Stomach (tissue), 9 donors: ENCODE measurements around the gene BCR. TPM values are rescaled to one million over a fixed set of nuclear protein-coding genes. Genes with fewer than 3 reads are reported as not detected.

Experiments
- DNase-seq, 2 donors: peaks; one replicate each; pipeline versions ENCODE4 v3.0.0 to v3.0.0-alpha.2; 2013 to 2019
- H3K27ac ChIP-seq, 5 donors: fragments of 200-600 bp in 4 of 5; sonication (generic) in 4 of 5; one replicate each; pipeline ENCODE4 v1.5.1; 2013 to 2019; ENCODE audit warnings: mild to moderate bottlenecking in 1 of 5, moderate library complexity in 1 of 5
- H3K27me3 ChIP-seq, 3 donors: fragments of 200-600 bp; sonication (generic); one replicate each; pipeline ENCODE4 v1.5.1; 2017 to 2019; ENCODE audit warnings: mixed run types in 1 of 3
- H3K36me3 ChIP-seq, 4 donors: fragments of 200-600 bp; sonication (generic); 1 replicate in 3 of 4; 2 replicates in 1 of 4; pipeline ENCODE4 v1.5.1; 2016 to 2019
- H3K4me1 ChIP-seq, 4 donors: fragments of 200-600 bp; sonication (generic); one replicate each; pipeline ENCODE4 v1.5.1; 2016 to 2019
- H3K4me3 ChIP-seq, 4 donors: fragments of 200-600 bp; sonication (generic) in 3 of 4; one replicate each; pipeline ENCODE4 v1.5.1; 2016 to 2019; ENCODE audit warnings: mild to moderate bottlenecking in 1 of 4
- H3K9me3 ChIP-seq, 4 donors: fragments of 200-600 bp; sonication (generic); one replicate each; pipeline ENCODE4 v1.5.1; 2016 to 2019
- EP300 ChIP-seq: sonication (generic); formaldehyde crosslinking; IDR thresholded peaks from one replicate; pipeline ENCODE4 v1.6.1; 2017; ENCODE audit warnings: antibody characterized with exemption
- POLR2A ChIP-seq, 4 donors: fragments of 450-650 bp; IDR thresholded peaks; one replicate each; pipeline ENCODE4 v1.6.1; 2016; ENCODE audit warnings: antibody characterized with exemption in 4 of 4, control low read depth in 2 of 4, mild to moderate bottlenecking in 1 of 4, moderate library complexity in 1 of 4
- POLR2AphosphoS5 ChIP-seq, 3 donors: sonication (generic); formaldehyde crosslinking; IDR thresholded peaks; one replicate each; pipeline ENCODE4 v1.6.1; 2016; ENCODE audit warnings: antibody characterized with exemption in 3 of 3
- whole genome bisulfite sequencing, 5 donors: extraction: QIAGEN DNeasy Blood & Tissue Kit in 3 of 5; methylation state at CpG; one replicate each; pipeline versions ENCODE4 v1.1.5 to v1.1.7; 2013 to 2018; 5-methylcytosine and 5-hydroxymethylcytosine counted together
- intact Hi-C: fragments of 100-400 bp; cut with DNase I; formaldehyde crosslinking; loops from one replicate; pipeline ENCODE4 v1.15.1; 2023; ENCODE audit warnings: low total_unique reads
- polyA plus RNA-seq, 3 donors: library from polyadenylated mRNA; stranded (reverse); fragments of 200-250 nt; gene quantifications; one replicate each; pipeline ENCODE4 v1.2.3, GENCODE V29; 2013
- total RNA-seq, 5 donors: library from RNA; depleted of rRNA; stranded (reverse); fragments of >200 nt; gene quantifications; one replicate each; pipeline versions ENCODE4 v1.1.0 to v1.2.3, GENCODE V29; 2014 to 2016
- TF ChIP-seq, protein P1 (sequence below), 7 experiments: fragments of 450-650 bp in 4 of 7; fragments of 200-600 bp in 3 of 7; sonication (generic) in 3 of 7; IDR thresholded peaks; one replicate each; pipeline ENCODE4 v1.5.1; 2016 to 2019; ENCODE audit warnings: antibody characterized with exemption in 7 of 7, control low read depth in 2 of 7, mild to moderate bottlenecking in 1 of 7
- donor health status: healthy with polysubstance abuse.
- donor health status: Bipolar disorder and iron deficiency.
- donor health status: healthy.

Gene BCR
- total and polyA plus RNA-seq, 8 donors: 10.4 to 80.1 (median 19.6) TPM

DNA sequence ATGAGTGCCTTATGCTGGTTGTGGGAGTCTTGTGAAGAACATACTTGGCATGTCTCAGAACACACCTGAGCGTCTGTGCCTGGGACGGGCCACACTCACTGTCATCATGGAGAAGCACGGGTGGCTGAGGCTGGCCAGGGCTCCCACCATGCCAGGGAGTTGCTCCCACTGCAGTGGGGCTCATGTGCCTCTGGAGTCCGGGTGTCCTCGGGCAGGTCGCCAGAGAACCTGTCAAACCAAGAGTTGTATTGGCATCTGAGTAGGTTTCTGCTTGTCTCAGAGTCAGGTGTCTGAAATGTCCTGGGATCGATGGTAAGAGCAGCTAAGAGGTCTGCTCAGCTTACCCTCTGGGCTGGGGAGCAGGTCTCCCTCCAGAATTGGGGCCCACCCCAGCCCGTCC lies 92.1 kb downstream of the BCR start:
- Histone ChIP-seq H3K36me3 (peaks cover 42 to 99% (median 96%) of the 10 kb centered on the region in 4 donors), H3K4me1 (peaks cover 0 to 14% (median 1%) of the 10 kb centered on the region in 4 donors), H3K4me3 (no peak overlapping the region), H3K9me3 (no peaks in the 10 kb centered on the region), H3K27me3 (no peaks in the 10 kb centered on the region), H3K27ac (no peak overlapping the region)
- no peak for TF ChIP-seq EP300
- TF ChIP-seq, protein P1, sequence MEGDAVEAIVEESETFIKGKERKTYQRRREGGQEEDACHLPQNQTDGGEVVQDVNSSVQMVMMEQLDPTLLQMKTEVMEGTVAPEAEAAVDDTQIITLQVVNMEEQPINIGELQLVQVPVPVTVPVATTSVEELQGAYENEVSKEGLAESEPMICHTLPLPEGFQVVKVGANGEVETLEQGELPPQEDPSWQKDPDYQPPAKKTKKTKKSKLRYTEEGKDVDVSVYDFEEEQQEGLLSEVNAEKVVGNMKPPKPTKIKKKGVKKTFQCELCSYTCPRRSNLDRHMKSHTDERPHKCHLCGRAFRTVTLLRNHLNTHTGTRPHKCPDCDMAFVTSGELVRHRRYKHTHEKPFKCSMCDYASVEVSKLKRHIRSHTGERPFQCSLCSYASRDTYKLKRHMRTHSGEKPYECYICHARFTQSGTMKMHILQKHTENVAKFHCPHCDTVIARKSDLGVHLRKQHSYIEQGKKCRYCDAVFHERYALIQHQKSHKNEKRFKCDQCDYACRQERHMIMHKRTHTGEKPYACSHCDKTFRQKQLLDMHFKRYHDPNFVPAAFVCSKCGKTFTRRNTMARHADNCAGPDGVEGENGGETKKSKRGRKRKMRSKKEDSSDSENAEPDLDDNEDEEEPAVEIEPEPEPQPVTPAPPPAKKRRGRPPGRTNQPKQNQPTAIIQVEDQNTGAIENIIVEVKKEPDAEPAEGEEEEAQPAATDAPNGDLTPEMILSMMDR (IDR thresholded peaks at IDR 0.05): no peak
- TF ChIP-seq POLR2AphosphoS5 (IDR thresholded peaks at IDR 0.05): no peak
- 85 to 93% (median 86%) methylated on average over 6 to 8 of the region's 8 CpGs for WGBS, 5 donors
- intact Hi-C loops: no loop called here
- DNase-seq: no peak

DNA sequence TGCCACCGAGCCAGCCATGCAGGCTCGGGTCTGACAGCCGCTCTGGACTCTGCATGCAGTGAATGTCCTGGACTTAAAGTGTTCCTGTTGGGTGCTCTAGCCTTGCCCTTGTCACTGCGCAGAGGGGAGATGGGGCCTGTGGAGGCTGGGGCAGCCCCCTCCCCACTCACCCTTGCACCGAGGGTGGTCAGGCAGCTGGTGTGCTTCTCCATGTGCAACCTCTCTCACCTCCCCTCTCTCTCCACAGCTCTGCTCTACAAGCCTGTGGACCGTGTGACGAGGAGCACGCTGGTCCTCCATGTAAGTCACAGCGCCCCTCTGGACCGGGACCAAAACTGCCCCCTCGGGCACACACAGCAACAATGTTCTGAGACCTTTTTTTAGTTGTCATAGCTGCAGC lies 92.5 kb downstream of the BCR start:
- 86 to 94% (median 93%) methylated on average over 7 to 11 of the region's 11 CpGs for WGBS, 5 donors
- no peaks in the 10 kb centered on the region for H3K27me3 ChIP-seq
- no peak overlapping the region for H3K27ac ChIP-seq
- no peak overlapping the region for H3K4me3 ChIP-seq
- TF ChIP-seq POLR2A (IDR thresholded peaks at IDR 0.05): no peak
- TF ChIP-seq, protein P1 (IDR thresholded peaks at IDR 0.05): no peak
- no peak for TF ChIP-seq EP300
- TF ChIP-seq POLR2AphosphoS5 (IDR thresholded peaks at IDR 0.05): no peak
- H3K4me1 ChIP-seq: peaks cover 0 to 16% (median 4%) of the 10 kb centered on the region in 4 donors
- H3K9me3 ChIP-seq: no peaks in the 10 kb centered on the region
- intact Hi-C loops: no loop called here
- no peak for DNase-seq
- H3K36me3 ChIP-seq: peaks cover 40 to 98% (median 96%) of the 10 kb centered on the region in 4 donors

DNA sequence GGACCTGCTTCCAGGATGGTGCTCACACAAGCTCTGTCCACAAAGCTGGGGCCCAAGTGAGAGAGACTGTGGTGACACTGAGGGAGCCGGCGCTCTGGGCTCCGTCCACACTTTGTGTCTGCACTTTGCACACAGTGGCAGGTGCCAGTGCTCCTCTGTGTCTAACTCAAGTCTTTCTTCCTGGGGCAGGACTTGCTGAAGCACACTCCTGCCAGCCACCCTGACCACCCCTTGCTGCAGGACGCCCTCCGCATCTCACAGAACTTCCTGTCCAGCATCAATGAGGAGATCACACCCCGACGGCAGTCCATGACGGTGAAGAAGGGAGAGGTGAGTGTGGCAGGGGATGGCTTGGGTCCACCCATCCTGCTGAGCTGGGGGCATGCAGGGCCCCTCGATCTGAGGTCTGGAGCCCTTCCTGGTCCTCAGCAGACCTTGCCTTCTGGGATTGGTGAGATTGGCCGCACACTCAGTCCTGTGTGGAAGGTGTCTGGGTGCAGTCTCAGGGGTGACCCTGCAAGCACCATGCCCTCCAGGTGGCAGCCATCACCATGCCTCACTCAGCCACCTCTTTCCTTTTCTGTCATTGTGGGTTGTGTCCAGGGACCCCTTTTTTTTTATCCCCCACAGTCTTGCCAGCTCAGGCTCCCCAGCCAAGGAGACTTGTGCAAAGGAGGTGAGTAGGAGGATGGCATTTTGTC lies 93.3 kb downstream of the BCR start:
- WGBS, 5 donors: 90 to 97% (median 96%) methylated on average over 9 to 10 of the region's 10 CpGs
- TF ChIP-seq, protein P1 (IDR thresholded peaks at IDR 0.05): no peak
- TF ChIP-seq POLR2A (IDR thresholded peaks at IDR 0.05) (no peak), POLR2AphosphoS5 (IDR thresholded peaks at IDR 0.05) (no peak), EP300 (no peak)
- peaks cover 35 to 94% (median 90%) of the 10 kb centered on the region in 4 donors for H3K36me3 ChIP-seq

GRCh38 chr22:23274146-23274526 lies 93.8 kb downstream of the BCR start:
- TF ChIP-seq POLR2AphosphoS5 (IDR thresholded peaks at IDR 0.05): no peak
- Histone ChIP-seq H3K4me3 (no peak overlapping the region), H3K27ac (no peak overlapping the region), H3K4me1 (peaks cover 8 to 29% (median 16%) of the 10 kb centered on the region in 4 donors), H3K27me3 (no peaks in the 10 kb centered on the region), H3K36me3 (peaks cover 31 to 89% (median 84%) of the 10 kb centered on the region in 4 donors), H3K9me3 (no peaks in the 10 kb centered on the region)
- 90 to 93% (median 92%) methylated on average over 9 to 10 of the region's 10 CpGs for WGBS, 5 donors
- no peak for DNase-seq
- intact Hi-C loops: no loop called here

More for the DNA sequence above, 93.3 kb downstream of the BCR start:
- H3K4me3 ChIP-seq: no peak overlapping the region
- no peak for DNase-seq
- H3K27ac ChIP-seq: no peak overlapping the region
- H3K27me3 ChIP-seq: no peaks in the 10 kb centered on the region
- H3K9me3 ChIP-seq: no peaks in the 10 kb centered on the region
- intact Hi-C loops: no loop called here
- peaks cover 7 to 24% (median 11%) of the 10 kb centered on the region in 4 donors for H3K4me1 ChIP-seq
